Gastroesophageal sphincter (tissue), 3 donors: Measurements from ENCODE around the gene SCN2B.
A peak's percentile ranks its signal among the peaks of the same experiment; 100 is the strongest.

ENCODE experiments used
- EP300 ChIP-seq: sonication (generic); formaldehyde crosslinking; IDR thresholded peaks from one replicate; pipeline ENCODE4 v1.6.1; 2017; ENCODE audit warnings: antibody characterized with exemption, mild to moderate bottlenecking
- POLR2A ChIP-seq, 2 donors: fragments of 450-650 bp; IDR thresholded peaks; one replicate each; pipeline ENCODE4 v1.6.1; 2017; ENCODE audit warnings: antibody characterized with exemption in 2 of 2, mild to moderate bottlenecking in 2 of 2, moderate library complexity in 1 of 2
- POLR2AphosphoS5 ChIP-seq: sonication (generic); formaldehyde crosslinking; IDR thresholded peaks from one replicate; pipeline ENCODE4 v1.6.1; 2017; ENCODE audit warnings: antibody characterized with exemption
- TF ChIP-seq, protein P1 (sequence below), 4 experiments: fragments of 200-600 bp in 2 of 4; fragments of 450-650 bp in 2 of 4; sonication (generic) in 1 of 4; IDR thresholded peaks; one replicate each; pipeline ENCODE4 v1.5.1; 2017 to 2019; ENCODE audit warnings: antibody characterized with exemption in 4 of 4, mild to moderate bottlenecking in 2 of 4, moderate library complexity in 2 of 4

DNA sequence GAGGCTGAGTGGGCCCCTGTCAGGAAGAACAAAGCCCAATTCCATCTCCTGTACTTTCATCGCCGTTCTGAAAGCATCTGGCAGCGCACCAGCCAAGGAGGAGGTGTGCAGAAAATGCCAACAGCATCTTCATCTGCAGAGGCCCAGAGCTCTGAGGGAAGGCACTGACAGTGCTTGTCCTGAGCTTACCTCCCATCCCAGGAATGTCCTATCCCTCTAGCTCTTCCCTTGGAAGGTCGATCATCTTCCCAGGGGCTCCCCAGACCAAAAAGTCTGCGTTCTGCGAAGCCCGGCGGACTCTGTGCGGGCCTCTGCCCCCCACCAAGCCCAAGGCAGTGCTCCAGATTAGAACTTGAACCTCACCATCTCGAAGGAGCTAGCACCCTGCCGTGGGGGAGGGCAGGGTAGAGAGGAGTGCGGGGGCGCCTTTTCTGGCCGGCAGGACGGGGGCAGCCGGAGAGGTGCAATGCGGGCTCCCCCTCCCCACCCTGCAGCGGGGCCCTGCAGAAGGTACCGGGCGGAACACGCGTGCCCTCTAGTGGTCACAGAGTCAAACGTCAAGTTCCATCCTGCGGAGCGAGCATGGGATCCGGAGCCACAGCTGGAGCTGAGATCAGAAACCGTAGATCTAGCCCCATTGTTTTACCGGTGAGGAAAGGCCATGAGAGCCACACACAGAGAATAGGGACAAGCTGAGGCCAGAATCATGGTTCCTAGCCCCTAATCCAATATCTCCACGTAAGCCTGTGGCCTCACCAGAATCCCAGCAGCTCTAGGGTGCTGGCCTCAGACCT lies 5.0 kb downstream of the SCN2B start:
- TF ChIP-seq EP300 (no peak), POLR2A (IDR thresholded peaks at IDR 0.05) (no peak), POLR2AphosphoS5 (no peak)
- TF ChIP-seq, protein P1, sequence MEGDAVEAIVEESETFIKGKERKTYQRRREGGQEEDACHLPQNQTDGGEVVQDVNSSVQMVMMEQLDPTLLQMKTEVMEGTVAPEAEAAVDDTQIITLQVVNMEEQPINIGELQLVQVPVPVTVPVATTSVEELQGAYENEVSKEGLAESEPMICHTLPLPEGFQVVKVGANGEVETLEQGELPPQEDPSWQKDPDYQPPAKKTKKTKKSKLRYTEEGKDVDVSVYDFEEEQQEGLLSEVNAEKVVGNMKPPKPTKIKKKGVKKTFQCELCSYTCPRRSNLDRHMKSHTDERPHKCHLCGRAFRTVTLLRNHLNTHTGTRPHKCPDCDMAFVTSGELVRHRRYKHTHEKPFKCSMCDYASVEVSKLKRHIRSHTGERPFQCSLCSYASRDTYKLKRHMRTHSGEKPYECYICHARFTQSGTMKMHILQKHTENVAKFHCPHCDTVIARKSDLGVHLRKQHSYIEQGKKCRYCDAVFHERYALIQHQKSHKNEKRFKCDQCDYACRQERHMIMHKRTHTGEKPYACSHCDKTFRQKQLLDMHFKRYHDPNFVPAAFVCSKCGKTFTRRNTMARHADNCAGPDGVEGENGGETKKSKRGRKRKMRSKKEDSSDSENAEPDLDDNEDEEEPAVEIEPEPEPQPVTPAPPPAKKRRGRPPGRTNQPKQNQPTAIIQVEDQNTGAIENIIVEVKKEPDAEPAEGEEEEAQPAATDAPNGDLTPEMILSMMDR (IDR thresholded peaks at IDR 0.05) = peak in 3 of 4 experiments; percentile 84 to 93 (median 85)
